Measurements from ENCODE around the gene NTM.

The NTM gene

GRCh38 chr11:132099692-132100091, 729.3 kb downstream of the NTM start:
- Histone ChIP-seq H3K27ac (replicated peaks) (no peak overlapping the region), H3K27me3 (ENCODE audit: insufficient read depth, poor library complexity, severe bottlenecking) (no peaks in the 10 kb centered on the region), H3K4me3 (replicated peaks; ENCODE audit: insufficient read depth, low read length) (no peak overlapping the region)
- TF ChIP-seq GABPA (IDR thresholded peaks at IDR 0.05; ENCODE audit: low read depth), result no peak
- TF ChIP-seq CTCF (IDR thresholded peaks at IDR 0.05; ENCODE audit: insufficient read depth, low read length), result peak; percentile 74
- TF ChIP-seq REST (IDR thresholded peaks at IDR 0.05; ENCODE audit: insufficient replicate concordance, low read depth), result no peak
- no peak for TF ChIP-seq SPI1 (IDR thresholded peaks at IDR 0.05; ENCODE audit: borderline replicate concordance, low read depth)
- no peak for TF ChIP-seq POLR2AphosphoS5 (IDR thresholded peaks at IDR 0.05; ENCODE audit: low read depth)
- peak; percentile 17 to 23 for DNase-seq (ENCODE audit: low read depth in 1 of 2, low spot score in 1 of 2)

GRCh38 chr11:132100583-132100982, 730.2 kb downstream of the NTM start:
- no peak for DNase-seq (ENCODE audit: low read depth in 1 of 2, low spot score in 1 of 2)
- TF ChIP-seq REST (IDR thresholded peaks at IDR 0.05; ENCODE audit: insufficient replicate concordance, low read depth) (no peak), CTCF (IDR thresholded peaks at IDR 0.05; ENCODE audit: insufficient read depth, low read length) (no peak), GABPA (IDR thresholded peaks at IDR 0.05; ENCODE audit: low read depth) (no peak), POLR2AphosphoS5 (IDR thresholded peaks at IDR 0.05; ENCODE audit: low read depth) (no peak), SPI1 (IDR thresholded peaks at IDR 0.05; ENCODE audit: borderline replicate concordance, low read depth) (no peak)
- H3K4me3 ChIP-seq (replicated peaks; ENCODE audit: insufficient read depth, low read length), result no peak overlapping the region
- no peaks in the 10 kb centered on the region for H3K27me3 ChIP-seq (ENCODE audit: insufficient read depth, poor library complexity, severe bottlenecking)
- H3K27ac ChIP-seq (replicated peaks), result no peak overlapping the region

GRCh38 chr11:132101881-132102280, 731.5 kb downstream of the NTM start:
- H3K27me3 ChIP-seq (ENCODE audit: insufficient read depth, poor library complexity, severe bottlenecking), result no peaks in the 10 kb centered on the region
- no peak overlapping the region for H3K4me3 ChIP-seq (replicated peaks; ENCODE audit: insufficient read depth, low read length)
- no peak for DNase-seq (ENCODE audit: low read depth in 1 of 2, low spot score in 1 of 2)
- TF ChIP-seq CTCF (IDR thresholded peaks at IDR 0.05; ENCODE audit: insufficient read depth, low read length), result no peak
- no peak for TF ChIP-seq SPI1 (IDR thresholded peaks at IDR 0.05; ENCODE audit: borderline replicate concordance, low read depth)
- no peak for TF ChIP-seq POLR2AphosphoS5 (IDR thresholded peaks at IDR 0.05; ENCODE audit: low read depth)
- TF ChIP-seq GABPA (IDR thresholded peaks at IDR 0.05; ENCODE audit: low read depth), result no peak
- TF ChIP-seq REST (IDR thresholded peaks at IDR 0.05; ENCODE audit: insufficient replicate concordance, low read depth), result no peak
- no peak overlapping the region for H3K27ac ChIP-seq (replicated peaks)
